Uterus (tissue), 4 donors: ENCODE measurements around the gene SCP2. TPM values are rescaled to one million over a fixed set of nuclear protein-coding genes. Genes with fewer than 3 reads are reported as not detected.

Source experiments
- DNase-seq, 2 donors: peaks; one replicate each; pipeline ENCODE4 v3.0.0-alpha.2; 2019 to 2020
- H3K27ac ChIP-seq, 2 donors: fragments of 200-600 bp; sonication (generic); 1 replicate in 1 of 2; 2 replicates in 1 of 2; pipeline ENCODE4 v1.5.1; 2016 to 2018
- H3K27me3 ChIP-seq, 2 donors: fragments of 200-600 bp; sonication (generic); one replicate each; pipeline ENCODE4 v1.5.1; 2018 to 2019; ENCODE audit warnings: control low read depth in 1 of 2
- H3K36me3 ChIP-seq, 2 donors: fragments of 200-600 bp; sonication (generic); one replicate each; pipeline ENCODE4 v1.5.1; 2019; ENCODE audit warnings: control low read depth in 1 of 2
- H3K4me1 ChIP-seq, 2 donors: fragments of 200-600 bp; sonication (generic); one replicate each; pipeline ENCODE4 v1.5.1; 2018 to 2019; ENCODE audit warnings: control low read depth in 1 of 2
- H3K4me3 ChIP-seq, 2 donors: fragments of 200-600 bp; sonication (generic); 1 replicate in 1 of 2; 2 replicates in 1 of 2; pipeline ENCODE4 v1.5.1; 2018 to 2019; ENCODE audit warnings: mild to moderate bottlenecking in 1 of 2
- H3K9me3 ChIP-seq, 2 donors: fragments of 200-600 bp; sonication (generic); one replicate each; pipeline ENCODE4 v1.5.1; 2019; ENCODE audit warnings: control low read depth in 1 of 2
- CTCF ChIP-seq, 4 experiments: fragments of 200-600 bp in 2 of 4; fragments of 450-650 bp in 2 of 4; sonication (generic) in 2 of 4; IDR thresholded peaks; one replicate each; pipeline ENCODE4 v1.5.1; 2016 to 2019; ENCODE audit warnings: antibody characterized with exemption in 4 of 4, mild to moderate bottlenecking in 2 of 4, moderate library complexity in 1 of 4
- POLR2A ChIP-seq, 2 donors: fragments of 450-650 bp; IDR thresholded peaks; one replicate each; pipeline ENCODE4 v1.6.1; 2016; ENCODE audit warnings: antibody characterized with exemption in 2 of 2, mild to moderate bottlenecking in 1 of 2, moderate library complexity in 1 of 2
- intact Hi-C: fragments of 100-400 bp; cut with DNase I; formaldehyde crosslinking; loops from one replicate; pipeline ENCODE4 v1.15.1; 2023; ENCODE audit warnings: low total_unique reads
- total RNA-seq, 4 donors: library from RNA; depleted of rRNA in 3 of 4; stranded (reverse); fragments of >200 nt in 3 of 4; gene quantifications; one replicate each; pipeline versions ENCODE4 v1.1.0 to v1.2.4, GENCODE V29; 2014 to 2023
- donor health status: DM: yes; HTN: yes; CAD: no.

SCP2 gene
- total RNA-seq, 4 donors from 2014 or later = 29.2 to 151 (median 84.6) TPM

GRCh38 chr1:52917156-52917555, 9.9 kb upstream of the SCP2 start:
- no peak for TF ChIP-seq CTCF (IDR thresholded peaks at IDR 0.05)
- no peak for TF ChIP-seq POLR2A (IDR thresholded peaks at IDR 0.05)
- no peak for DNase-seq
- no peak overlapping the region for H3K27ac ChIP-seq
- H3K4me3 ChIP-seq = no peak overlapping the region
- H3K27me3 ChIP-seq = no peaks in the 10 kb centered on the region
- no peaks in the 10 kb centered on the region for H3K9me3 ChIP-seq
- no peaks in the 10 kb centered on the region for H3K36me3 ChIP-seq
- intact Hi-C loops = no loop called here
- no peaks in the 10 kb centered on the region for H3K4me1 ChIP-seq

GRCh38 chr1:52917581-52917980, 9.5 kb upstream of the SCP2 start:
- no peak overlapping the region for H3K27ac ChIP-seq
- no peak overlapping the region for H3K4me3 ChIP-seq
- H3K9me3 ChIP-seq = no peaks in the 10 kb centered on the region
- intact Hi-C loops = no loop called here
- TF ChIP-seq CTCF (IDR thresholded peaks at IDR 0.05) = no peak
- H3K27me3 ChIP-seq = no peaks in the 10 kb centered on the region
- no peaks in the 10 kb centered on the region for H3K36me3 ChIP-seq
- DNase-seq = no peak
- H3K4me1 ChIP-seq = no peaks in the 10 kb centered on the region

- Histone ChIP-seq H3K27me3 (no peaks in the 10 kb centered on the region), H3K4me1 (no peaks in the 10 kb centered on the region), H3K4me3 (no peak overlapping the region), H3K36me3 (no peaks in the 10 kb centered on the region), H3K27ac (no peak overlapping the region), H3K9me3 (no peaks in the 10 kb centered on the region)
- intact Hi-C loops = no loop called here
- TF ChIP-seq POLR2A (IDR thresholded peaks at IDR 0.05) = no peak
- TF ChIP-seq CTCF (IDR thresholded peaks at IDR 0.05) = no peak
- DNase-seq = no peak
These were observed 8.9 kb upstream of the SCP2 start for GRCh38 chr1:52918201-52918600.

- TF ChIP-seq POLR2A (IDR thresholded peaks at IDR 0.05) = no peak
- no peak for TF ChIP-seq CTCF (IDR thresholded peaks at IDR 0.05)
- no peak overlapping the region for H3K4me3 ChIP-seq
- DNase-seq = no peak
- H3K27me3 ChIP-seq = no peaks in the 10 kb centered on the region
- H3K9me3 ChIP-seq = no peaks in the 10 kb centered on the region
- intact Hi-C loops = no loop called here
- no peaks in the 10 kb centered on the region for H3K4me1 ChIP-seq
- H3K27ac ChIP-seq = peak overlapping the region in 1 of 2 donors; percentile 94
- no peaks in the 10 kb centered on the region for H3K36me3 ChIP-seq
These were observed 7.9 kb upstream of the SCP2 start for GRCh38 chr1:52919051-52919722.

- DNase-seq = no peak
- Histone ChIP-seq H3K9me3 (no peaks in the 10 kb centered on the region), H3K4me1 (no peaks in the 10 kb centered on the region), H3K36me3 (no peaks in the 10 kb centered on the region), H3K27me3 (no peaks in the 10 kb centered on the region), H3K4me3 (no peak overlapping the region), H3K27ac (peak overlapping the region; percentile 81 to 94)
- TF ChIP-seq CTCF (IDR thresholded peaks at IDR 0.05) (no peak), POLR2A (IDR thresholded peaks at IDR 0.05) (no peak)
- intact Hi-C loops = loop anchor here (10.0 kb wide), 1 partner anchor 275 kb away; the partner anchor contains the start of gene CPT2
These were observed 7.2 kb upstream of the SCP2 start for GRCh38 chr1:52919723-52920483.
